Amygdala (tissue), 56 donors: ENCODE data around the gene MINAR1.

Experiments
- DNase-seq, 56 donors: peaks; one replicate each; lab custom pipeline; 2025; lab: John Stamatoyannopoulos, UW

MINAR1 gene

DNA sequence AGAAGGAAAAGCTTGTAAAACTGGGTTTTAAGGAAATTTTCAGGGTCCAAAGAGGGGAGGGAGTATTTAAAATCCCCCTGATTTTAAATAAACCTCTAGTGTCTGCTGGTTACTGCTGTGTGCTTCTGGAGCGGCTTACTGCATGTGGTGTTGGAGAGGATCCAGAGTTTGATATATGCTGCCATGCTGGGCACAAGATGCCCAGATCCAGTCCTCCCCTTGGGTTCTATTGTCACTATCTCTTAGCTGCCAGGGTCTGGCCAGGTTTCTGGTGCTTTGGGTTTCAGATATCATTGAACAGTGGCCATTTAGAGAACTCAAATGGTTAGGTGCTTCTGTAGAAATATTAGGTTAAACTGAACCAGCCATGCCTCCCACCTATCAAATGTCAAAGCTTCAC lies 27.5 kb downstream of the MINAR1 start:
- no peak for DNase-seq

DNA sequence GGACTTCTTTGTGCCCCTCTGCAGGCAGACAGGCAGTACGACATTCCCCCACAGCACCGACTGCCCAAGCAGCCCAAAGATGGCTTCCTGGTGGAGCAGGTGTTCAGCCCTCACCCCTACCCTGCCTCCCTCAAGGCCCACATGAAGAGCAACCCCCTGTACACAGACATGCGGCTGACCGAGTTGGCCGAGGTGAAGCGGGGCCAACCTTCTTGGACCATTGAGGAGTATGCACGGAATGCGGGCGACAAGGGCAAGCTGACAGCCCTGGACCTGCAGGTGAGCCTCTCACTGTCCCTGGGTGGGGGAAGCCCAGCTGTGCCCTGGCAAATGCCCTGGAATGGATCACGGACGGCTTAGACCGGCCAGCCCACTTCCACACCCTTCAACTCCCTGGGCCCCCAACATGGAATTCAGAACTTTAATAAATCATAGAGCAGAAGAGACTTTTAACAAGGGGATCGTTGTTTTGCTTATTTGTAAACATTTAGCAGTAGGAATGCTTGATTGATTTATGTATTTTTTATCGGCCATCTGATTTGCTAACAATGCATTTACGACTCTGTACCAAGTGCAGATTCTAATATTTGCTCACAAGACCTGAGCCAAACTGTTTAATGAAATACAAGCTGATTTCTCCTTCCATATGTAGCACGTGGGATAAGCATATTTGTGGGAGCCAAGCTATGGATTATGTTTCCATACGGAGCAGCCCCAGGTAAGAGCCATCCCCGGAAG lies 31.1 kb downstream of the MINAR1 start:
- DNase-seq, result no peak

DNA sequence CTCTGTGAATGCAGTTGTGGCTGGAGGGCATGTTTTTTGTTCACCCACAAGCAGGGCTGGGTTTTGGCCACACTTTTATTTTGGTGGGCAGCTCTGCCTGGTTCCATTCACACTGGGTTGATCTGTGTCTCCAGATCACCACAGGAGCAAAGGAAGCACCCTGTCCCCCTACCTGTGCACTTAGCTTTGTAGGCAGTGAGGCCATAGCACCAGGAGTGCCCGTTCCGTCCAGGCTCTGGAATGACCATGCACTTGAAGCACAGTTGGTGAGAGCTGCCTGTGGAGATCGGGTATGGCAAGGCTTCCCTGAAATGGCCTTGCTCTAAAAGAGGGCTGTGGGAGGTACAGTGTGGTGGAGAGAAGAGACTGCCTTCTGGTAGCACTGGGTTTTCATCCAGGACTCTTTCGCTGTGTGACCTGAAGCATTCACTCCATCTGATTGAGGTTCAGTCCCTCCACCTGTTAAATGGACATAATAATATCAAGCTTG lies 31.7 kb downstream of the MINAR1 start:
- no peak for DNase-seq

DNA sequence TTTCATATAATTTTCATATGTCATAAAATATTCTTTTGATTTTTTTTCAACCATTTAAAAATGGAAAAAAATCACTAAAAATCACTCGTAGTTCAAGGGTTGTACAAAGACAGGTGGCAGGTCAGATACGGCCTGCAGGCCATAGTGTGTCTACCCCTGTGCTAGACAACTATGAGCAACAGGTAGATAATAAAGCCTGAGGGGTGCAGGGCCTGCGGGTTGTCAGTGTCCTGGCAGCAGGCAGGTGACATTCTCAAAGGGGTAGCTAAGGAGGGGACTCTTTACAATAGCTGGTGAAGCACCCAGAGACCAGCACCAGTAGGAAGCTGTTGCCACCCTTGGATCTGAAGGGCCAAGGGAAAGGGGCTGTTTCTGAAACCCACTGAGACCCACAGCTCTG lies 34.4 kb downstream of the MINAR1 start:
- no peak for DNase-seq

DNA sequence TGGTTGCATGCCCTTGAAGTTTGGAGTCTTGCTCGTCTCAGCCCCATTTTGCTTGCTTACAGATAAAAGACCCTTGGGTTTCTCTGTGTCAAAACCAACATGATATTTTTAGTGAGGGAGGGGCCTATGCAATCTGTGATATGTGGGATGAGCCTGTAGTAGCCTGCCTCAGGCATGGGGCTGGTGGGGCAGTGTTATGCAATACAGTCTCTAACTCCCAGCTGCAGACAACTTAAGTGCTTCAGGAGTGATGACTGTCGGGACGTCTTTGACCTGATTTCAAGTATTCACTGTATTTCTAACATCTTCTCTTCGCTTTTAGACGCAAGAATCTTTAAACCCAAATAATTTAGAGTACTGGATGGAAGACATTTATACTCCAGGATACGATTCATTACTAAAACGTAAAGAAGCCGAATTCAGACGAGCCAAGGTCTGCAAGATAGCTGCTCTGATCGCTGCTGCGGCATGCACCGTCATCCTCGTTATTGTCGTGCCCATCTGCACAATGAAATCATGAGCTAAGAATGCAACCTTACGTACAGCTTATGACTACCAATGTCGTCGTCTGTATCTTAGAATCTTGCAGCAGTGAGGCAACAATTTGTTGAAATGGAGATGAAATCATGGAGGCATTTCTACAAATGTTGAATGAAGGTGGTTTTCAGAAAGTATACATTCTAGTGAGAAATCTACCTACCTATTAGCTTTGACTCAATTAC lies 35.9 kb downstream of the MINAR1 start:
- no peak for DNase-seq

DNA sequence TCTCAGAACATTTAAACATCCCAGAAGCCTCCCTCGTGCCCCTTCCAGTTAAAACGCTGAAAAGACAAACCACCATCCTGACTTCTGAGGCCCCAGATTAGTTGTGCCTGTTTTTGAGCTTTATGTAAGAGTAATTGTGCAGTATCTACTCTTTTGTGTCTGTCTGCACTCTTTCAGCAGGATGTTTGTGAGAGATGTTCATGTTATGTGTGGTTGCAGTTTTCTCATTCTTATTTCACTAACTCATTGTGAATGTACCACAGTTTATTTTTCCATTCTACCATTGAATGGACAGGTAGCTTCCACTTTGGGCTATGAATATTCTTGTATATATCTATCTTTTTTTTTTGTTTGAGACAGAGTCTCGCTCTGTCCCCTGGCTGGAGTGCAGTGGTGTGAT lies 40.3 kb downstream of the MINAR1 start:
- no peak for DNase-seq

DNA sequence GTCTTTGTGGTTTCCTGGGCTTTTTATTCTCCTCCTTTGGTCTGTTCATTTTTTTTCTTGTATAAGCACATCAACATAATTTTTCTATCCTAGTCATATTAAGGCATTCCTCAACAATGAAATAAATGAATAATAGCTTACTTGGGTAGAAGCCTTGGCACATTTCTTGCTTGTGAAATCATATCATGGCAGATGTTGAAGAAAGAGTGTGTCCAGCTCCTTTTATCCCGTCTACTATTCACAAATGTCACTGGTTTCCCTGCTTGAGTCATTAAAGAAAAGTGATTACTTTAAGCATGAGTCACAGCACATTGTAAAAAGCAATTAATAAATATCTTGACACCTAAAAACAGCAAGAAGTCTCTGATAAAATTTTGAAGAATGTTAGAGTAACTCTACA lies 42.1 kb downstream of the MINAR1 start:
- DNase-seq, result no peak

DNA sequence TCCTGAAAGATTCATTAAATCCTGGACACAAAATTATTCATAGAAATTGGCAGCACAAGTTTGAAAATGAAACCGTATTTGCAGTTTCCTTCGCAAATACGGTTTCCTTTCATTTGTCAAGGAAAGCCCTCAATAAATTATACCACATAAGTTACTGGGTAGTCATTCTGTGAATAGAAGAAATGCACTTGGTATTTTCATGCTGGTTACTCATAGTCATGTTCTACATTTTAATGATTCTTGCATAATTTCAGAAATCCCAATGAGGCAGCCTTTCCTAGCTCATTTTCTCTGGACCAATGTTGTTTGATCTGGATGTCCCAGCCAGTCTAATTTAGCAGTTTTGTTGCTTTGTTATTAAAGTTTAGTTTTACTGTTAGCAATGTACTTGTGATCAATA lies 43.2 kb downstream of the MINAR1 start:
- DNase-seq, result no peak

DNA sequence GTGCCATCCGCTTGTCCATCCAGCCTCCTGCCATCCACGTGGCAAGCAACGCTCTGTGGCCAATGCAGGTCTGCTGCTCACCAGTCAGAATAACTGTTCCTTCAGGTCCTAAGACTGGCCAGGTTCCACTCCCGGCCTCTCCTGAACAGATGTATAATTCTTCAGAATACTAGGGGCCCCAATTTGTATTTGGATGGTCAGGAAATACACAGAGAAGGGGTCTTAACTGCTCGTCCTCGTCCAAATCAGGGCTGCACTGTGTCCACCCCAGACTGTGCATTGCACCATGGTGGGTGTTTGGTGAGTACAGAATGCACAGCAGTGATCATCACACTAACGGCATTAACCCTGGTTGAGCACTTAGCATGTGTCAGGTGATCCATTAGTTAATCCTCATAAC lies 46.0 kb downstream of the MINAR1 start:
- no peak for DNase-seq

DNA sequence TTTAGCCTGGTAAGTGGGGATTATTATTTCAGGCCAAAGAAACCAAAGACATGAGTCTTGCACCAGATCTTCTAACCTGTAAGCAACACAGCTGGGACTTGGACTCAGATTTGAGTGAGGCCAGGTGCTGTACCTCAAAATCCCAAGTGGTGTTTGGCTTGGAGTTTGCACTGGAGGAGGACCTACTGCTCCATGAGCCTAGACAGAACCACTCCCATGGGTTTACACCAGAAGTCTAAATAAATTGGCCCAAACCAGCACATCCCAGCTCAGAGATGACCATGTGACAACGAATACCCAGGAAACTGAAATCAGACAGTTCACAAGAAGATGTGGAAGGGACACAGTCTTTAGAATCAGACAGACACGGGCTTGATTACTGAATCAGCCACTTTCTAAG lies 47.5 kb downstream of the MINAR1 start:
- no peak for DNase-seq

DNA sequence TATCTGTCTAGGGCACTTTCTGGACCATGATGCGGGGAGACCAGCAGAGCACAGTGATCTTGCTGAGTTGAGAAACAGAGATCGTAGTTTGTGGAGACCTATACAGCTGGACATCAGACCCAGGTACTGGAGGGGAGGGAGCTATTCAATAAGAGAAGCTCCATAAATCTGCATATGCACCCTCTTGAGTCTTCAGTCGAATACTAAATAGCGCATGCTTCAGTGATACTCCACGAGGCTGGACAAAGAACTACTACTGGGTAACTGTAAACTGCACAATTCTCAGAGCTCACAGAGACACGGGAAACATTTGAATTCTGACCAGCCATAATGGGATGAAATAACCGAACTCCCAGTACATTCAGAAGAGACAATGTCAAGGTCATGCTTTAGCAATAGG lies 49.7 kb downstream of the MINAR1 start:
- no peak for DNase-seq
